ENCODE data around the gene GPC2.
"Not testable (repeated sequence)": the region's sequence is repeated elsewhere in the genome, so short reads cannot be mapped to it uniquely, and the experiment has no call there.

Gene GPC2, protein sequence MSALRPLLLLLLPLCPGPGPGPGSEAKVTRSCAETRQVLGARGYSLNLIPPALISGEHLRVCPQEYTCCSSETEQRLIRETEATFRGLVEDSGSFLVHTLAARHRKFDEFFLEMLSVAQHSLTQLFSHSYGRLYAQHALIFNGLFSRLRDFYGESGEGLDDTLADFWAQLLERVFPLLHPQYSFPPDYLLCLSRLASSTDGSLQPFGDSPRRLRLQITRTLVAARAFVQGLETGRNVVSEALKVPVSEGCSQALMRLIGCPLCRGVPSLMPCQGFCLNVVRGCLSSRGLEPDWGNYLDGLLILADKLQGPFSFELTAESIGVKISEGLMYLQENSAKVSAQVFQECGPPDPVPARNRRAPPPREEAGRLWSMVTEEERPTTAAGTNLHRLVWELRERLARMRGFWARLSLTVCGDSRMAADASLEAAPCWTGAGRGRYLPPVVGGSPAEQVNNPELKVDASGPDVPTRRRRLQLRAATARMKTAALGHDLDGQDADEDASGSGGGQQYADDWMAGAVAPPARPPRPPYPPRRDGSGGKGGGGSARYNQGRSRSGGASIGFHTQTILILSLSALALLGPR
- long read RNA-seq, partial matches to known transcripts, result 1 of 6 reads
- long read RNA-seq, other reads (novel, unspliced or antisense), result 2 of 6 reads

DNA sequence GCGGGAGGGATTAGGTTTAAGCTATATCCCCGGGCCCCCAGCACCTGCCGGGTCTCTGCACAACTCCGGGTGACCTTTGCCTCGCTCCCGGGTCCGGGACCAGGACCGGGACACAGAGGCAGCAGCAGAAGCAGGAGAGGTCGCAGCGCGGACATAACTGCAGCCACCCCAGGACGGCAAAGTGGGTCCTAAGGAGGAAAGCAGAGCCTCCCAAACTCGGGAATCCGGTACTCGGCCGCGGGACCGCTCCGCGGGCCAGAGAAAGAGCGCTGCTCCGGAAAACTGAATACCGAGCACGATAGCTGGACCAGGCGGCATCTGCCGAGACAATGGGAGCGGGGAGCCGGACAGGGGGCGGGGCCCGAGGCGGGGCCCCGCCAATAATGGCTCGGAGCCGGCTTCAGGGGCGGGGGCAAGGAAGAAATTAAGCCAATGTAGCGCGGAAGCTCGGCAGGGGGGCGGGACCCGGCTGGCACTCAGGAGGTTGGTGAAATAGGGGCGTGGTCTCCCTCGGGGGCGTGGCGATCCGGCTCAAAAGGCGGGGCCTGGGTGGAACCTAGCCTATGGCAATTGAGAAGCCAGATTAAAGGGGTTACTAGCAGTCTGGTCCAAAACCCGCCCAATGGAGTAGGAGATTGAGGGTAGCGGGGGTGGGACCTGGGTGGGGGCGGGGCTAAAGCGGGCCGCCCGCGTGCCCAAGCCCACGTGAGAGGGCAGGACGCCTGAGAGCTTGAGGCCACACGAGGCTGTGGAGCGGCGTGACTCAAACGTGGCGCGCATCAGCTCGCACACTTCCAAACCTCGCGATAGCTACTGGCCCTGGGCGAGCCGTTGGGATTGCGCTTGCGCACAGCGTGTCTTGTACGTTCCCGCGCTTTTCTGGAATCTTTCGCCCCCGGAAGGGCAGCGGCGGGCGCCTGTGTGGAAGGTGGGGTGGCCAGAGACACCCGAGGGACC is at the start of gene GPC2, which contains the start of gene STAG3:
TSS of gene GPC2 (minus strand) at position 337 of the 957 bp plus-strand sequence. CDS start at position 155, 182 bp downstream.
TSS of gene STAG3 (plus strand) at position 874 of the 957 bp plus-strand sequence. CDS start 2,639 bp downstream, outside the sequence.
- peak within 1 kb of the TSS; percentile 54 for H3K27ac ChIP-seq (replicated peaks)
- peak; percentile 93 to 98 for DNase-seq (ENCODE audit: low read depth in 1 of 2, low spot score in 1 of 2)
- TF ChIP-seq GABPA (IDR thresholded peaks at IDR 0.05; ENCODE audit: low read depth) (no peak), POLR2AphosphoS5 (IDR thresholded peaks at IDR 0.05; ENCODE audit: low read depth) (no peak)
- TF ChIP-seq, protein P1, sequence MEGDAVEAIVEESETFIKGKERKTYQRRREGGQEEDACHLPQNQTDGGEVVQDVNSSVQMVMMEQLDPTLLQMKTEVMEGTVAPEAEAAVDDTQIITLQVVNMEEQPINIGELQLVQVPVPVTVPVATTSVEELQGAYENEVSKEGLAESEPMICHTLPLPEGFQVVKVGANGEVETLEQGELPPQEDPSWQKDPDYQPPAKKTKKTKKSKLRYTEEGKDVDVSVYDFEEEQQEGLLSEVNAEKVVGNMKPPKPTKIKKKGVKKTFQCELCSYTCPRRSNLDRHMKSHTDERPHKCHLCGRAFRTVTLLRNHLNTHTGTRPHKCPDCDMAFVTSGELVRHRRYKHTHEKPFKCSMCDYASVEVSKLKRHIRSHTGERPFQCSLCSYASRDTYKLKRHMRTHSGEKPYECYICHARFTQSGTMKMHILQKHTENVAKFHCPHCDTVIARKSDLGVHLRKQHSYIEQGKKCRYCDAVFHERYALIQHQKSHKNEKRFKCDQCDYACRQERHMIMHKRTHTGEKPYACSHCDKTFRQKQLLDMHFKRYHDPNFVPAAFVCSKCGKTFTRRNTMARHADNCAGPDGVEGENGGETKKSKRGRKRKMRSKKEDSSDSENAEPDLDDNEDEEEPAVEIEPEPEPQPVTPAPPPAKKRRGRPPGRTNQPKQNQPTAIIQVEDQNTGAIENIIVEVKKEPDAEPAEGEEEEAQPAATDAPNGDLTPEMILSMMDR (IDR thresholded peaks at IDR 0.05; ENCODE audit: insufficient read depth, low read length), result no peak
- peak within 1 kb of the TSS; percentile 53 for H3K4me3 ChIP-seq (replicated peaks; ENCODE audit: insufficient read depth, low read length)
- peaks cover under 1% of the 10 kb centered on the region for H3K27me3 ChIP-seq (ENCODE audit: insufficient read depth, poor library complexity, severe bottlenecking)

DNA sequence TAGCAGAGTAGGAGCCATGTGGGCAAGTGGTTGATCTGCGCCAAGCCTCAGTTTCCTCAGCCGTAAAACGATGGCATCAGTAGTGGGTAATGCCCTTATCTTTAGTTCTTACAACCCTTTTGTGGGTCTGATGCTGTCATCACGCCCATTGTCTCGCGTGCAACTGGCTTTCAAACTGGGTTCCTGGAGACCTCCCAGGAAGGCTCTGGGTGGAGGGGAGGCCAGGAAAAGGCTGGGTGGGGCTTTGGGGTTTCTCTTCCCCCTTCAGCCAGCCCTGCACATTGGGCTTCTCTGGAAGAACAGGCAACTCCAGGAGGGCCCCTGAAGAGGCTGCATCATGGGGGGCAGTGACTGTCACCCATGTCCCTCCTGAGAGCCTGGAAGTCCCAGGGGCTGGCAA is 47.7 kb upstream of the GPC2 start:
- H3K4me3 ChIP-seq (replicated peaks; ENCODE audit: insufficient read depth, low read length); DNase-seq (ENCODE audit: low read depth in 1 of 2, low spot score in 1 of 2); H3K27ac ChIP-seq (replicated peaks); H3K27me3 ChIP-seq (ENCODE audit: insufficient read depth, poor library complexity, severe bottlenecking): not testable (repeated sequence)

DNA sequence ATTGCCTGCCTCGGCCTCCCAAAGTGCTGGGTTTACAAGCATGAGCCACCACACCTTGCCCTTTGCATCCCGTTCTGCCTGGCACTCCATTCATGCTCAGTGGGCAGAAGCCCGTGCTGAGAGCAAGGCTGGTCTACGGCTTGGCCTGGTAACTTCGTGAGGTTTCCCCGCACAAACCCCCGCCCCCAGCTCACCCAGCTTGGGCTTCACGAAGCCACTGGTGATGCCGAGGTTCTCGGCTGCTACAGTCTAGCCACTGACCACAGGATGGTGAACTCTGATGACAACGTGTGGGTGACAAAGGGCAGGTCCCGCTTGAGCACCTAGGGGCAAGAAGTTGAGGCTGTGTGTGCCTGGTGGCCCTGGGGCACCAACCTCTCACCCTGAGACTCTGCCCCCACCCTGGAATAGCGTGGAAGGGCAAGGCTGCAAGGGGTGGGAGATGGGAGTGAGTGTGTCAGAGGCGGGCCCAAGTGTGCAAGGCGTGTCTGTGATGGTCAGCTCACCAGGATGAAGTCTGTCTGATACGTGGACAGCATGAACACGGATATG is 46.3 kb upstream of the GPC2 start:
- H3K27ac ChIP-seq (replicated peaks), result not testable (repeated sequence)

GRCh38 chr7:100222445-100223132 is 45.4 kb upstream of the GPC2 start:
- no peak for DNase-seq (ENCODE audit: low read depth in 1 of 2, low spot score in 1 of 2)
- Histone ChIP-seq H3K27me3 (ENCODE audit: insufficient read depth, poor library complexity, severe bottlenecking) (no peaks in the 10 kb centered on the region), H3K4me3 (replicated peaks; ENCODE audit: insufficient read depth, low read length) (no peak overlapping the region), H3K27ac (replicated peaks) (no peak overlapping the region)
- TF ChIP-seq REST (IDR thresholded peaks at IDR 0.05; ENCODE audit: insufficient replicate concordance, low read depth), result no peak
- TF ChIP-seq POLR2AphosphoS5 (IDR thresholded peaks at IDR 0.05; ENCODE audit: low read depth), result no peak
- TF ChIP-seq, protein P1 (IDR thresholded peaks at IDR 0.05; ENCODE audit: insufficient read depth, low read length), result no peak
- TF ChIP-seq GABPA (IDR thresholded peaks at IDR 0.05; ENCODE audit: low read depth), result no peak
- no peak for TF ChIP-seq SPI1 (IDR thresholded peaks at IDR 0.05; ENCODE audit: borderline replicate concordance, low read depth)

More for the DNA sequence above, 46.3 kb upstream of the GPC2 start:
- not testable (repeated sequence) for DNase-seq (ENCODE audit: low read depth in 1 of 2, low spot score in 1 of 2); H3K4me3 ChIP-seq (replicated peaks; ENCODE audit: insufficient read depth, low read length); H3K27me3 ChIP-seq (ENCODE audit: insufficient read depth, poor library complexity, severe bottlenecking)
